C4-2B (cell line): ENCODE measurements around the gene HIP1.

Source experiments
- CTCF ChIP-seq: fragments of 450-650 bp; conservative IDR thresholded peaks from 2 replicates; pipeline ENCODE4 v1.5.1; 2017; ENCODE audit warnings: mild to moderate bottlenecking
- ZFX ChIP-seq: fragments of 450-650 bp; IDR thresholded peaks from 2 replicates; pipeline ENCODE4 v1.6.1; 2017

- TF ChIP-seq CTCF (no peak), ZFX (no peak)
Observed at GRCh38 chr7:75735581-75736350, 3.0 kb downstream of the HIP1 start.
